H9 (cell line): ENCODE data around the gene SLC12A1. TPM values are rescaled to one million over a fixed set of nuclear protein-coding genes. Genes with fewer than 3 reads are reported as not detected.

Experiments used
- DNase-seq: peaks from one replicate; pipeline ENCODE4 v3.0.0-alpha.2; 2017
- H2AFZ ChIP-seq: one replicate; pipeline ENCODE4 v1.6.1; 2013; ENCODE audit warnings: mild to moderate bottlenecking, low read length, control low read depth, moderate library complexity
- H2AK5ac ChIP-seq: 2 replicates; pipeline ENCODE4 v1.6.1; 2013; ENCODE audit warnings: low read length, control low read depth, mixed read lengths; ENCODE audit not compliant: insufficient read length
- H2BK120ac ChIP-seq: one replicate; pipeline ENCODE4 v1.6.1; 2013; ENCODE audit warnings: low read depth, mild to moderate bottlenecking, low read length, control low read depth, inconsistent platforms; ENCODE audit not compliant: poor library complexity, severe bottlenecking
- H2BK12ac ChIP-seq: 2 replicates; pipeline ENCODE4 v1.6.1; 2013; ENCODE audit warnings: low read length, control low read depth, mixed read lengths, low read depth; ENCODE audit not compliant: insufficient read length
- H2BK15ac ChIP-seq: 2 replicates; pipeline ENCODE4 v1.6.1; 2013; ENCODE audit warnings: low read depth, low read length, control low read depth
- H2BK20ac ChIP-seq: one replicate; pipeline ENCODE4 v1.6.1; 2013; ENCODE audit warnings: low read depth, mild to moderate bottlenecking, low read length, control low read depth, inconsistent platforms; ENCODE audit not compliant: poor library complexity, severe bottlenecking
- H2BK5ac ChIP-seq: 2 replicates; pipeline ENCODE4 v1.6.1; 2013; ENCODE audit warnings: low read length, control low read depth, mixed read lengths; ENCODE audit not compliant: insufficient read length
- H3K14ac ChIP-seq: 2 replicates; pipeline ENCODE4 v1.6.1; 2013; ENCODE audit warnings: low read length, control low read depth; ENCODE audit not compliant: insufficient read depth
- H3K18ac ChIP-seq: 2 replicates; pipeline ENCODE4 v1.6.1; 2013; ENCODE audit warnings: low read depth, mild to moderate bottlenecking, mixed read lengths, low read length, control low read depth; ENCODE audit not compliant: insufficient read length
- H3K23ac ChIP-seq: 2 replicates; pipeline ENCODE4 v1.6.1; 2013; ENCODE audit warnings: low read length, control low read depth, mixed read lengths, low read depth; ENCODE audit not compliant: insufficient read length
- H3K23me2 ChIP-seq: 2 replicates; pipeline ENCODE4 v1.6.1; 2013; ENCODE audit warnings: low read depth, mild to moderate bottlenecking, mixed read lengths, low read length, control low read depth; ENCODE audit not compliant: insufficient read length, poor library complexity, severe bottlenecking
- H3K27ac ChIP-seq: 2 replicates; pipeline ENCODE4 v1.5.1; 2013; ENCODE audit warnings: low read length, control low read depth, mixed read lengths, low read depth; ENCODE audit not compliant: insufficient read length
- H3K27me3 ChIP-seq: 2 replicates; pipeline ENCODE4 v1.6.1; 2013; ENCODE audit warnings: low read length, control low read depth, inconsistent platforms; ENCODE audit not compliant: insufficient read depth
- H3K4ac ChIP-seq: 2 replicates; pipeline ENCODE4 v1.6.1; 2013; ENCODE audit warnings: low read depth, mild to moderate bottlenecking, control low read depth, inconsistent platforms, low read length, moderate library complexity
- H3K4me1 ChIP-seq: 2 replicates; pipeline ENCODE4 v1.6.1; 2013; ENCODE audit warnings: low read length, control low read depth, inconsistent platforms; ENCODE audit not compliant: insufficient read depth
- H3K4me2 ChIP-seq: 2 replicates; pipeline ENCODE4 v1.6.1; 2013; ENCODE audit warnings: low read length, control low read depth, mixed read lengths; ENCODE audit not compliant: insufficient read length, insufficient read depth
- H3K56ac ChIP-seq: 2 replicates; pipeline ENCODE4 v1.6.1; 2013; ENCODE audit warnings: low read depth, mild to moderate bottlenecking, mixed read lengths, low read length, control low read depth; ENCODE audit not compliant: insufficient read length
- H3K79me1 ChIP-seq: 2 replicates; pipeline ENCODE4 v1.6.1; 2013; ENCODE audit warnings: low read depth, mild to moderate bottlenecking, moderate library complexity, low read length, control low read depth, inconsistent platforms; ENCODE audit not compliant: insufficient read depth, poor library complexity, severe bottlenecking
- H3K79me2 ChIP-seq: 2 replicates; pipeline ENCODE4 v1.6.1; 2013; ENCODE audit warnings: low read length, control low read depth, inconsistent platforms; ENCODE audit not compliant: insufficient read depth
- H3K9ac ChIP-seq: 2 replicates; pipeline ENCODE4 v1.6.1; 2013; ENCODE audit warnings: low read length, control low read depth, mixed read lengths; ENCODE audit not compliant: insufficient read length; ENCODE audit errors: extremely low read depth
- H3K9me3 ChIP-seq: one replicate; pipeline ENCODE4 v1.6.1; 2013; ENCODE audit warnings: low read depth, low read length, inconsistent platforms; ENCODE audit not compliant: control insufficient read depth
- H3T11ph ChIP-seq: one replicate; pipeline ENCODE4 v1.6.1; 2013; ENCODE audit warnings: mild to moderate bottlenecking, low read length, control low read depth, inconsistent platforms
- H4K20me1 ChIP-seq: one replicate; pipeline ENCODE4 v1.6.1; 2013; ENCODE audit not compliant: control insufficient read depth, insufficient read length, insufficient read depth
- H4K5ac ChIP-seq: 2 replicates; pipeline ENCODE4 v1.6.1; 2013; ENCODE audit warnings: low read depth, mild to moderate bottlenecking, mixed read lengths, low read length, control low read depth; ENCODE audit not compliant: insufficient read length
- H4K8ac ChIP-seq: replicated peaks from 2 replicates; pipeline ENCODE4 v1.6.1; 2013; ENCODE audit warnings: low read length, control low read depth, mixed read lengths, low read depth; ENCODE audit not compliant: insufficient read length
- H4K91ac ChIP-seq: 2 replicates; pipeline ENCODE4 v1.6.1; 2013; ENCODE audit warnings: low read depth, mild to moderate bottlenecking, moderate library complexity, mixed read lengths, low read length, control low read depth; ENCODE audit not compliant: insufficient read length
- H3K27ac Mint-ChIP-seq, 3 experiments: 2 replicates in 2 of 3; 3 replicates in 1 of 3; pipeline ENCODE4 v1.8.0; 2020 to 2021; ENCODE audit warnings: mixed read lengths in 3 of 3, mild to moderate bottlenecking in 1 of 3, moderate library complexity in 1 of 3
- H3K27me3 Mint-ChIP-seq: 2 replicates; pipeline ENCODE4 v1.8.0; 2021; ENCODE audit warnings: low read depth, mild to moderate bottlenecking, moderate library complexity, mixed read lengths
- H3K36me3 Mint-ChIP-seq, 3 experiments: 2 replicates in 2 of 3; 3 replicates in 1 of 3; pipeline ENCODE4 v1.8.0; 2020 to 2021; ENCODE audit warnings: low read depth in 3 of 3, mixed read lengths in 3 of 3; ENCODE audit not compliant: insufficient read depth in 1 of 3
- H3K4me1 Mint-ChIP-seq, 2 experiments: 2 replicates each; pipeline ENCODE4 v1.8.0; 2020; ENCODE audit warnings: mixed read lengths in 2 of 2
- H3K4me3 Mint-ChIP-seq, 2 experiments: 2 replicates in 1 of 2; 3 replicates in 1 of 2; pipeline ENCODE4 v1.8.0; 2020 to 2021; ENCODE audit warnings: mild to moderate bottlenecking in 2 of 2, mixed read lengths in 2 of 2, moderate library complexity in 1 of 2
- H3K9me3 Mint-ChIP-seq, 2 experiments: 2 replicates in 1 of 2; 3 replicates in 1 of 2; pipeline ENCODE4 v1.8.0; 2020; ENCODE audit warnings: mild to moderate bottlenecking in 2 of 2, mixed read lengths in 2 of 2, moderate library complexity in 1 of 2
- CTCF ChIP-seq: fragments of 200-600 bp; sonication (generic); conservative IDR thresholded peaks from 3 replicates; pipeline ENCODE4 v1.8.0; 2021; ENCODE audit warnings: antibody characterized with exemption, mild to moderate bottlenecking
- WGBS: extraction: QIAGEN DNeasy Blood & Tissue Kit; methylation state at CpG from one replicate; pipeline ENCODE4 v1.1.7; 2013; ENCODE audit warnings: missing lambda C conversion rate, low lambda C conversion rate, mixed read lengths; ENCODE audit not compliant: insufficient read length; ENCODE audit errors: extremely low coverage; 5-methylcytosine and 5-hydroxymethylcytosine counted together
- total RNA-seq: library from RNA; stranded (reverse); gene quantifications from 2 replicates; pipeline ENCODE4 v1.2.1, GENCODE V29; 2021

SLC12A1 gene
- total RNA-seq, 1 experiment from 2014 or later = 0.07 TPM

DNA sequence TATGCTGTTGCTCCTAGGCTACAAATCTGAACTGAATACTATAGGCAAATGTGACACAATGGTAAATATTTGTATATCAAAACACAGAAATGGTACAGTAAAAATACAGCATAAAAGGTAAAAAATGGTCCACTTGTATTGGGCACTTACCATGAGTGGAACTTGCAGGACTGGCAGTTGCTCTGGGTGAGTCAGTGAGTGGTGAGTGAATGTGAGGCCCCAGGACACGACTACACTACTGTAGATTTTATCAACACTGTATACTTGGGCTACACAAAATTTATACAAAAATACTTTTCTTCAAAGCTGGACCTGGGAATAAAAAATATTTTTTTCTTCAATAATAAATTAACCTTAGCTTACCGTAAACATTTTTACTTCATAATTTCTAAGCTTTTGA lies 83.5 kb downstream of the SLC12A1 start:
- TF ChIP-seq CTCF = no peak
- no peak for DNase-seq
- Histone ChIP-seq H3K23ac (no peak overlapping the region), H2AFZ (no peak overlapping the region), H3K79me1 (no peaks in the 10 kb centered on the region), H3K4ac (no peak overlapping the region), H3K27me3 (no peaks in the 10 kb centered on the region), H3T11ph (no peak overlapping the region), H2BK20ac (no peak overlapping the region), H3K18ac (no peak overlapping the region), H3K79me2 (no peaks in the 10 kb centered on the region), H3K14ac (no peak overlapping the region), H2BK15ac (no peak overlapping the region), H3K9ac (no peak overlapping the region), H2BK12ac (no peak overlapping the region), H4K20me1 (no peaks in the 10 kb centered on the region), H4K8ac (no peak overlapping the region), H3K23me2 (no peaks in the 10 kb centered on the region), H3K4me2 (no peak overlapping the region), H3K27ac (no peak overlapping the region), H4K91ac (no peak overlapping the region), H2BK5ac (no peak overlapping the region), H3K9me3 (no peaks in the 10 kb centered on the region), H3K4me1 (peaks cover 6% of the 10 kb centered on the region; the same call in 1 of the 2 replicates), H3K56ac (no peak overlapping the region), H2AK5ac (no peak overlapping the region), H4K5ac (no peak overlapping the region), H2BK120ac (no peak overlapping the region)
- Mint-ChIP-seq H3K4me3 (no peak overlapping the region), H3K36me3 (no peaks in the 10 kb centered on the region), H3K27me3 (no peaks in the 10 kb centered on the region), H3K4me1 (peaks cover 21 to 22% of the 10 kb centered on the region in 2 experiments), H3K27ac (no peak overlapping the region), H3K9me3 (no peaks in the 10 kb centered on the region)
- 100% methylated on average over 1 of the region's 2 CpGs for WGBS
